ENCODE data around the gene LTA4H.

DNA sequence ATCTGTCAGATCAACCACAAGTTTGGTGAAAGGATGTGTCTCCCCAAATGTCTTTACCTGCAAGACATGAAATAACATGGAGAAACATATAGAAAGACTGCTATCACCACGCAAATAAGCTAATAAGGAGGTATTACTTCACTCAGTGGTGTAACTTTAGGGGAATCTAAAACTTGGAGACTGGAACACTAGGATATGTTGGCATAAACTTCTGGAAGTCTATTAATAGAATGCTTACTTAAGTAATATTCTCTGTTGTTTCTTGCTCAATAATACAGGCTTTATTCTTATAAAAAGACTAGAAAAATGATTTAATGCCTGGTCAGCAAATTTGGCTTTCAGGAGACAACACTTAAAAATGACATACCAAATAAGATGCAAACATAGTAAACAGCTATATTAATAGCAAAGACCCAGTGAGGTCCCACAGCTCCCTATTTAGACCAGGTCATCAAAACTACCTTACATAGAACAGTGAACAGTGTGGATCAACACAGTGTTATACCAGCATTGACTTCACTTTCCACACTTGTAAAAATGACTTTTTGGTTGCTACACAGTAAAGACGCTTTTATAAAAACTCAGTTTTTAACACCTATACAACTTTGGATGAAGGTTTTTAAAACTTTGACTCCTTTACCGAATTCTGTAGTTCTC, 20.3 kb downstream of the LTA4H start:
- TF ChIP-seq, protein P1, sequence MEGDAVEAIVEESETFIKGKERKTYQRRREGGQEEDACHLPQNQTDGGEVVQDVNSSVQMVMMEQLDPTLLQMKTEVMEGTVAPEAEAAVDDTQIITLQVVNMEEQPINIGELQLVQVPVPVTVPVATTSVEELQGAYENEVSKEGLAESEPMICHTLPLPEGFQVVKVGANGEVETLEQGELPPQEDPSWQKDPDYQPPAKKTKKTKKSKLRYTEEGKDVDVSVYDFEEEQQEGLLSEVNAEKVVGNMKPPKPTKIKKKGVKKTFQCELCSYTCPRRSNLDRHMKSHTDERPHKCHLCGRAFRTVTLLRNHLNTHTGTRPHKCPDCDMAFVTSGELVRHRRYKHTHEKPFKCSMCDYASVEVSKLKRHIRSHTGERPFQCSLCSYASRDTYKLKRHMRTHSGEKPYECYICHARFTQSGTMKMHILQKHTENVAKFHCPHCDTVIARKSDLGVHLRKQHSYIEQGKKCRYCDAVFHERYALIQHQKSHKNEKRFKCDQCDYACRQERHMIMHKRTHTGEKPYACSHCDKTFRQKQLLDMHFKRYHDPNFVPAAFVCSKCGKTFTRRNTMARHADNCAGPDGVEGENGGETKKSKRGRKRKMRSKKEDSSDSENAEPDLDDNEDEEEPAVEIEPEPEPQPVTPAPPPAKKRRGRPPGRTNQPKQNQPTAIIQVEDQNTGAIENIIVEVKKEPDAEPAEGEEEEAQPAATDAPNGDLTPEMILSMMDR (IDR thresholded peaks at IDR 0.05; ENCODE audit: poor library complexity), result no peak
- TF ChIP-seq EZH2 (IDR thresholded peaks at IDR 0.05; ENCODE audit: borderline replicate concordance), result no peak
- TF ChIP-seq EZH2phosphoT487 (IDR thresholded peaks at IDR 0.05; ENCODE audit: low read depth, severe bottlenecking, unreplicated experiment), result no peak
